ENCODE data around the gene NME9. TPM values are rescaled to one million over a fixed set of nuclear protein-coding genes. Genes with fewer than 3 reads are reported as not detected.

The NME9 gene
- total and polyA plus RNA-seq, 10 of the 15 experiments (the other 5 are each of a cell fraction or from before 2014, with no cell fraction given), result 0.09 to 0.68 (median 0.22) TPM; not detected in 6

DNA sequence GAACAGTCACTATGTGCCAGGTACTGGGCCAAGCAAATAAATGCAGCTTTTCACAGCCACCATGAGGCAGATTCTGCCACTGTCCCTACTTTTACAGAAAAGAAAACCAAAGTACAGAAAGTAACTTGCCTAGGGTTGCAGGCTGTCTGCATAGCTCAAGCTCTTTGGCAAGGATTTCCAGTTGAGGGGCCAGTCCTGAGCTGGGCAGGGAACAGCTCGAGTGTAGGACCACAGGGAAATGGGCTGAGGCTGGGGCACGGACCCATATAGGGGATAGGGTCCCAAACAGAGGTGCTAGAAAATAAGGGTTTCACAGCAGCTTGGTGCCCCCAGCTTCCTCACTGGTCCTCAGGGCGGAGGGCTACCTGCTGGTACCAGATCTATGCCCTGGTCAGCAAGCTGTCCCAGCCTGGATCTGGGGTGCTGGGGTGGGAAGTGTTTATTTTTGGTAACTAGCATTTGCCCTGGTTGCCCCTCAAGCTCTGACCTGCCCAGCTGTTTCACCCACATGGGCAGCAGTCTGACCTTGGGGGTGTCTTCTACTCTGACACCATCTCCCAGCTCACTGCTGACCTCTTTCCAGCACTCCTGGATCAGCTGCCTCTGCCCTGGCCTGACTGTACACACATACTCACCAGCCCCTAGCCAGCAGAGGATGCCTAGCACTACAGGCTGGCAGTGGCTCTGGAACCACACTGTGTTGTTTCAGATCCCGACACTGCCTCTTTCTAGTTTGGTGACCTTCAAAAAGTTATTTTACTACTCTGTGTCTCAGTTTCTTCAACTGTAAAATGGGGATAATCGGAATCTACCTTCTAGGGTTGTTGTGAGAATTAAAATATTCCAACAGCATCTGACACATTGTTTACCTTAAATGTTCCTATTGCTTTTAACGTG is 35.0 kb upstream of the NME9 start (continued):
- TF ChIP-seq, protein P1, sequence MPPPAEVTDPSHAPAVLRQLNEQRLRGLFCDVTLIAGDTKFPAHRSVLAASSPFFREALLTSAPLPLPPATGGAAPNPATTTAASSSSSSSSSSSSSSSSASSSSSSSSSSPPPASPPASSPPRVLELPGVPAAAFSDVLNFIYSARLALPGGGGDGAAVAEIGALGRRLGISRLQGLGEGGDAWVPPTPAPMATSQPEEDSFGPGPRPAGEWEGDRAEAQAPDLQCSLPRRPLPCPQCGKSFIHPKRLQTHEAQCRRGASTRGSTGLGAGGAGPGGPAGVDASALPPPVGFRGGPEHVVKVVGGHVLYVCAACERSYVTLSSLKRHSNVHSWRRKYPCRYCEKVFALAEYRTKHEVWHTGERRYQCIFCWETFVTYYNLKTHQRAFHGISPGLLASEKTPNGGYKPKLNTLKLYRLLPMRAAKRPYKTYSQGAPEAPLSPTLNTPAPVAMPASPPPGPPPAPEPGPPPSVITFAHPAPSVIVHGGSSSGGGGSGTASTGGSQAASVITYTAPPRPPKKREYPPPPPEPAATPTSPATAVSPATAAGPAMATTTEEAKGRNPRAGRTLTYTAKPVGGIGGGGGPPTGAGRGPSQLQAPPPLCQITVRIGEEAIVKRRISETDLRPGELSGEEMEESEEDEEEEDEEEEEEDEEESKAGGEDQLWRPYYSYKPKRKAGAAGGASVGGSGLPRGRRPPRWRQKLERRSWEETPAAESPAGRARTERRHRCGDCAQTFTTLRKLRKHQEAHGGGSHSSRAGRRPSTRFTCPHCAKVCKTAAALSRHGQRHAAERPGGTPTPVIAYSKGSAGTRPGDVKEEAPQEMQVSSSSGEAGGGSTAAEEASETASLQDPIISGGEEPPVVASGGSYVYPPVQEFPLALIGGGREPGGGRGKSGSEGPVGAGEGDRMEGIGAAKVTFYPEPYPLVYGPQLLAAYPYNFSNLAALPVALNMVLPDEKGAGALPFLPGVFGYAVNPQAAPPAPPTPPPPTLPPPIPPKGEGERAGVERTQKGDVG (CRISPR knock-in tag; IDR thresholded peaks at IDR 0.05), result no peak
- TF ChIP-seq, protein P2, sequence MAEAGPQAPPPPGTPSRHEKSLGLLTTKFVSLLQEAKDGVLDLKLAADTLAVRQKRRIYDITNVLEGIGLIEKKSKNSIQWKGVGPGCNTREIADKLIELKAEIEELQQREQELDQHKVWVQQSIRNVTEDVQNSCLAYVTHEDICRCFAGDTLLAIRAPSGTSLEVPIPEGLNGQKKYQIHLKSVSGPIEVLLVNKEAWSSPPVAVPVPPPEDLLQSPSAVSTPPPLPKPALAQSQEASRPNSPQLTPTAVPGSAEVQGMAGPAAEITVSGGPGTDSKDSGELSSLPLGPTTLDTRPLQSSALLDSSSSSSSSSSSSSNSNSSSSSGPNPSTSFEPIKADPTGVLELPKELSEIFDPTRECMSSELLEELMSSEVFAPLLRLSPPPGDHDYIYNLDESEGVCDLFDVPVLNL (IDR thresholded peaks at IDR 0.05; ENCODE audit: low read depth, low read length), result no peak
- no peak for TF ChIP-seq GABPA (IDR thresholded peaks at IDR 0.05; ENCODE audit: low read depth)
- TF ChIP-seq HDAC6 (IDR thresholded peaks at IDR 0.05; ENCODE audit: unreplicated experiment), result no peak

DNA sequence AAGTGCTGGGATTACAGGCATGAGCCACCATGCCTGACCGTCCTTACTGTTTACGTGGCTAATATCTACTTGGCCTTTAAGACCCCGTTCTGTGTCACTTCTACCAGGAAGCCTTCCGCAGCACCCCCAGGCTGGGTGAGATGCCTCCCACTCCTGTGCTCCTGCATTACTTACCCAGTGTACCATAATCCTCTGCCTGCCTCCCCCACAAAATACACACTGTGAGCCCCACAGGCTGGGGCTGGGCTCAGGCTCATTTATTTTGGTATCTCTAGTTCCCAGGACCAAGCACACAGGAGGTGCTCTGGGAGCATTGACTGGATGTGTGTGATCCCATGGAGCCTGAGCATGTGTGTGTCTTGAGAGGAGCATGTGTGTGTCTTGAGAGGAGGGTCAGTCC is 33.7 kb upstream of the NME9 start:
- Histone ChIP-seq H4K20me1 (ENCODE audit: control insufficient read depth, insufficient read depth) (peaks cover 2% of the 10 kb centered on the region; the same call in 1 of the 2 replicates), H3K79me2 (ENCODE audit: control insufficient read depth, insufficient read depth, low read length) (no peaks in the 10 kb centered on the region), H3K4me1 (ENCODE audit: control insufficient read depth, insufficient read depth, low read length) (no peaks in the 10 kb centered on the region; the same call in 1 of the 2 replicates), H2AFZ (ENCODE audit: control insufficient read depth, low read depth, low read length) (no peak overlapping the region), H3K4me3 (no peak overlapping the region), H3K36me3 (ENCODE audit: control insufficient read depth in 2 of 2, insufficient read depth in 2 of 2, low read length in 1 of 2) (no peaks in the 10 kb centered on the region), H3K9me3 (replicated peaks; ENCODE audit: control insufficient read depth, insufficient read depth, low read length) (no peaks in the 10 kb centered on the region), H3K4me2 (ENCODE audit: control insufficient read depth, insufficient read depth) (no peak overlapping the region), H3K27me3 (replicated peaks in 1 of 2; ENCODE audit: control insufficient read depth in 2 of 2, insufficient read depth in 2 of 2, low read length in 1 of 2) (peaks cover 3 to 4% of the 10 kb centered on the region in 2 experiments), H3K27ac (ENCODE audit: control insufficient read depth, insufficient read depth) (no peak overlapping the region), H3K9ac (ENCODE audit: control insufficient read depth, insufficient read depth, low read length) (no peak overlapping the region)
- no peak for DNase-seq (ENCODE audit: low read depth, low spot score)
- ChIA-PET CTCF (no interaction called here), SMC1A (ENCODE audit: uncharacterized antibody, unreplicated experiment) (no interaction called here), POLR2A (no interaction called here), RAD21 (ENCODE audit: unreplicated experiment) (no interaction called here)
- FAIRE-seq, result no peak
- WGBS (ENCODE audit: insufficient coverage, insufficient replicate concordance, low lambda C conversion rate, missing lambda C conversion rate), result 42% methylated on average over 4 of the region's 4 CpGs
- ATAC-seq, result no peak
- in situ Hi-C loops (cut with MboI) (no loop called here), intact Hi-C loops (cut with micrococcal nuclease; ENCODE audit: unreplicated experiment) (no loop called here)
- BruUV-seq (replicated peaks), result no TSS peak
- TF ChIP-seq HDGF (IDR thresholded peaks at IDR 0.05) (no peak), CREM (IDR thresholded peaks at IDR 0.05; ENCODE audit: low read depth) (no peak), JUND (IDR thresholded peaks at IDR 0.05; ENCODE audit: low read depth, low read length) (no peak), ATF7 (IDR thresholded peaks at IDR 0.05; ENCODE audit: low read depth) (no peak)
- TF ChIP-seq, protein P3, sequence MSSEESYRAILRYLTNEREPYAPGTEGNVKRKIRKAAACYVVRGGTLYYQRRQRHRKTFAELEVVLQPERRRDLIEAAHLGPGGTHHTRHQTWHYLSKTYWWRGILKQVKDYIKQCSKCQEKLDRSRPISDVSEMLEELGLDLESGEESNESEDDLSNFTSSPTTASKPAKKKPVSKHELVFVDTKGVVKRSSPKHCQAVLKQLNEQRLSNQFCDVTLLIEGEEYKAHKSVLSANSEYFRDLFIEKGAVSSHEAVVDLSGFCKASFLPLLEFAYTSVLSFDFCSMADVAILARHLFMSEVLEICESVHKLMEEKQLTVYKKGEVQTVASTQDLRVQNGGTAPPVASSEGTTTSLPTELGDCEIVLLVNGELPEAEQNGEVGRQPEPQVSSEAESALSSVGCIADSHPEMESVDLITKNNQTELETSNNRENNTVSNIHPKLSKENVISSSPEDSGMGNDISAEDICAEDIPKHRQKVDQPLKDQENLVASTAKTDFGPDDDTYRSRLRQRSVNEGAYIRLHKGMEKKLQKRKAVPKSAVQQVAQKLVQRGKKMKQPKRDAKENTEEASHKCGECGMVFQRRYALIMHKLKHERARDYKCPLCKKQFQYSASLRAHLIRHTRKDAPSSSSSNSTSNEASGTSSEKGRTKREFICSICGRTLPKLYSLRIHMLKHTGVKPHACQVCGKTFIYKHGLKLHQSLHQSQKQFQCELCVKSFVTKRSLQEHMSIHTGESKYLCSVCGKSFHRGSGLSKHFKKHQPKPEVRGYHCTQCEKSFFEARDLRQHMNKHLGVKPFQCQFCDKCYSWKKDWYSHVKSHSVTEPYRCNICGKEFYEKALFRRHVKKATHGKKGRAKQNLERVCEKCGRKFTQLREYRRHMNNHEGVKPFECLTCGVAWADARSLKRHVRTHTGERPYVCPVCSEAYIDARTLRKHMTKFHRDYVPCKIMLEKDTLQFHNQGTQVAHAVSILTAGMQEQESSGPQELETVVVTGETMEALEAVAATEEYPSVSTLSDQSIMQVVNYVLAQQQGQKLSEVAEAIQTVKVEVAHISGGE (CRISPR knock-in tag; IDR thresholded peaks at IDR 0.05), result no peak
- TF ChIP-seq, protein P4, sequence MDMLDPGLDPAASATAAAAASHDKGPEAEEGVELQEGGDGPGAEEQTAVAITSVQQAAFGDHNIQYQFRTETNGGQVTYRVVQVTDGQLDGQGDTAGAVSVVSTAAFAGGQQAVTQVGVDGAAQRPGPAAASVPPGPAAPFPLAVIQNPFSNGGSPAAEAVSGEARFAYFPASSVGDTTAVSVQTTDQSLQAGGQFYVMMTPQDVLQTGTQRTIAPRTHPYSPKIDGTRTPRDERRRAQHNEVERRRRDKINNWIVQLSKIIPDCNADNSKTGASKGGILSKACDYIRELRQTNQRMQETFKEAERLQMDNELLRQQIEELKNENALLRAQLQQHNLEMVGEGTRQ (IDR thresholded peaks at IDR 0.05; ENCODE audit: borderline replicate concordance, low read depth, low read length), result no peak
- TF ChIP-seq, protein P5, sequence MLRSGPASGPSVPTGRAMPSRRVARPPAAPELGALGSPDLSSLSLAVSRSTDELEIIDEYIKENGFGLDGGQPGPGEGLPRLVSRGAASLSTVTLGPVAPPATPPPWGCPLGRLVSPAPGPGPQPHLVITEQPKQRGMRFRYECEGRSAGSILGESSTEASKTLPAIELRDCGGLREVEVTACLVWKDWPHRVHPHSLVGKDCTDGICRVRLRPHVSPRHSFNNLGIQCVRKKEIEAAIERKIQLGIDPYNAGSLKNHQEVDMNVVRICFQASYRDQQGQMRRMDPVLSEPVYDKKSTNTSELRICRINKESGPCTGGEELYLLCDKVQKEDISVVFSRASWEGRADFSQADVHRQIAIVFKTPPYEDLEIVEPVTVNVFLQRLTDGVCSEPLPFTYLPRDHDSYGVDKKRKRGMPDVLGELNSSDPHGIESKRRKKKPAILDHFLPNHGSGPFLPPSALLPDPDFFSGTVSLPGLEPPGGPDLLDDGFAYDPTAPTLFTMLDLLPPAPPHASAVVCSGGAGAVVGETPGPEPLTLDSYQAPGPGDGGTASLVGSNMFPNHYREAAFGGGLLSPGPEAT (IDR thresholded peaks at IDR 0.05; ENCODE audit: low read depth), result no peak

All from GM12878 (cell line).